Epithelial cell of proximal tubule (primary cell): ENCODE measurements around the gene ADSS1. TPM values are rescaled to one million over a fixed set of nuclear protein-coding genes. Genes with fewer than 3 reads are reported as not detected.

Experiments
- DNase-seq: peaks from one replicate; pipeline ENCODE4 v3.0.0-alpha.2; 2011; ENCODE audit warnings: low read depth
- H3K4me3 ChIP-seq: 2 replicates; pipeline ENCODE4 v1.5.1; 2011; ENCODE audit warnings: low read depth, mild to moderate bottlenecking, low read length
- total RNA-seq: library from RNA; depleted of rRNA; stranded (reverse); fragments of >200 nt; gene quantifications from 2 replicates; pipeline ENCODE4 v1.2.3, GENCODE V29; 2015
- TF ChIP-seq, protein P1 (sequence below): conservative IDR thresholded peaks from 2 replicates; pipeline ENCODE4 v1.5.1; 2012; ENCODE audit warnings: low read depth, mild to moderate bottlenecking, low read length

ADSS1 gene
- total RNA-seq, 1 donor from 2014 or later = 2.3 TPM

DNA sequence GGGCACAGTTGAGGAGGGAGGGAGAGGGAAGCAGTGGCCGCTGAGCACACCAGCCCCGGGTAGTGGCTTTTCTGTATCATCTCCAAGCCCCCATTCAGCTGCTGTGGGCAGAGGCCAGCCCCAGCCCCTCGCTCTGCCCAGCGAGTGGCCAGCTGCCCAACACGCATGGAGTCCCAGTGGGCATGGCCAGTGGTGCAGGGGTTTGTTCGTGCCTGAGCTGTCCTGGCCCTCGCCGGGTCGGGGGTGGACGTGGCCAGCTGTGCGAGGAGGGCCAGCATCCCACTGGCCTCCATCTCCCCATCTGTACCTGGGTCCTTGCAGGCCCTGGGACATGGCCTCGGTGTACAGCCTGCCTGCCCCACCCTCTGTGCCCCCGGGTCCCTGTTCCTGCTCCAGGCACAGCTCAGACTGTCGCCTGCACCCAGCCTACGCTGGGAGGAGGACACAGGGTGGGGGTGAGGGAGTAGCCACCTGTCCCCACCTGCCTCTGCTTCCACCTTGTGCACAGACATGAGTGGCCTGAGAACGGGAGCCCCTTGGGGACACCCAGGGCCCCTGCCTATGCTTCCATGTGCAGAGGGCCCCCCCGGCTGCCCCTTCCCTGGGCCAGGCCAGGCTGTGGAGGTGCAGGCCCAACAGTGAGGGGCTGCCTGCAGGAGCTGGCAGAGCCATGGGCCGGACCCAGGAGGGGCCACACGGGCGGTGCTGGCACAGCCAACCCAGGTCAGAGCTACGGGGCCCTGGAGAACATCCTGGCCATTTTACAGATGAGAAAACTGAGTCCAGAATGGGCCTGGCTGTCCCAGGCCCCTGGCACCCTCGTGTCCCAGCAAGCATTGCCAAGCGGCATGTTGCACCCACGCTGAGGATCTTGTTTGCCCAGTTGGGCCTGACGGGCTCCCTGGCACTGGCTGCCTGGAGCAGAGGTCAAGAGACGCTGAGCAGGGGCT is 30.3 kb upstream of the ADSS1 start:
- H3K4me3 ChIP-seq = no peak overlapping the region
- TF ChIP-seq, protein P1, sequence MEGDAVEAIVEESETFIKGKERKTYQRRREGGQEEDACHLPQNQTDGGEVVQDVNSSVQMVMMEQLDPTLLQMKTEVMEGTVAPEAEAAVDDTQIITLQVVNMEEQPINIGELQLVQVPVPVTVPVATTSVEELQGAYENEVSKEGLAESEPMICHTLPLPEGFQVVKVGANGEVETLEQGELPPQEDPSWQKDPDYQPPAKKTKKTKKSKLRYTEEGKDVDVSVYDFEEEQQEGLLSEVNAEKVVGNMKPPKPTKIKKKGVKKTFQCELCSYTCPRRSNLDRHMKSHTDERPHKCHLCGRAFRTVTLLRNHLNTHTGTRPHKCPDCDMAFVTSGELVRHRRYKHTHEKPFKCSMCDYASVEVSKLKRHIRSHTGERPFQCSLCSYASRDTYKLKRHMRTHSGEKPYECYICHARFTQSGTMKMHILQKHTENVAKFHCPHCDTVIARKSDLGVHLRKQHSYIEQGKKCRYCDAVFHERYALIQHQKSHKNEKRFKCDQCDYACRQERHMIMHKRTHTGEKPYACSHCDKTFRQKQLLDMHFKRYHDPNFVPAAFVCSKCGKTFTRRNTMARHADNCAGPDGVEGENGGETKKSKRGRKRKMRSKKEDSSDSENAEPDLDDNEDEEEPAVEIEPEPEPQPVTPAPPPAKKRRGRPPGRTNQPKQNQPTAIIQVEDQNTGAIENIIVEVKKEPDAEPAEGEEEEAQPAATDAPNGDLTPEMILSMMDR = no peak
- no peak for DNase-seq

DNA sequence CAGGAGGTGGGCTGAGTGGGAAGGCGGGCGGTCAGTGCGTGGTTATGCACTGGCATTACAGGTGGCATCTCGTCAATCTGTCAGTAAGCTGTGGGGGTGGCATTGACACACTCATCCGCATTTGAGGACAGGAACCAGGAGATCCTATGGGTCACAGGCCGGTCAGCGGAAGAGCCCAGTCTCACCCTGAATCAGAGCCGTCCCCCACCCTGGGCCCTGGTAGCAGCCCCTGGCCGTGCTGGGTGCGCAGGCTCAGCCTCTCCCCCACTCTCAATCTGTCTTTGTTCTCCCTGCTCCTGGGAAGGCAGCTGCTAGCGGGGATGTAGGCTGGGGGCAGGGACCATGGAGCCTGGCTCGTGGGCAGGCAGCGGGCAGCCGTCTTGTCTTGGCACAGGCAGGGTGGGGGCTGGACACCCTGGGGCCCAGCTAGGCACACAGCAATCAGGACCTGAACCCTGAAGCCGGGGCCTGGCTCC is 29.5 kb upstream of the ADSS1 start:
- H3K4me3 ChIP-seq = no peak overlapping the region
- TF ChIP-seq, protein P1 = no peak
- no peak for DNase-seq

DNA sequence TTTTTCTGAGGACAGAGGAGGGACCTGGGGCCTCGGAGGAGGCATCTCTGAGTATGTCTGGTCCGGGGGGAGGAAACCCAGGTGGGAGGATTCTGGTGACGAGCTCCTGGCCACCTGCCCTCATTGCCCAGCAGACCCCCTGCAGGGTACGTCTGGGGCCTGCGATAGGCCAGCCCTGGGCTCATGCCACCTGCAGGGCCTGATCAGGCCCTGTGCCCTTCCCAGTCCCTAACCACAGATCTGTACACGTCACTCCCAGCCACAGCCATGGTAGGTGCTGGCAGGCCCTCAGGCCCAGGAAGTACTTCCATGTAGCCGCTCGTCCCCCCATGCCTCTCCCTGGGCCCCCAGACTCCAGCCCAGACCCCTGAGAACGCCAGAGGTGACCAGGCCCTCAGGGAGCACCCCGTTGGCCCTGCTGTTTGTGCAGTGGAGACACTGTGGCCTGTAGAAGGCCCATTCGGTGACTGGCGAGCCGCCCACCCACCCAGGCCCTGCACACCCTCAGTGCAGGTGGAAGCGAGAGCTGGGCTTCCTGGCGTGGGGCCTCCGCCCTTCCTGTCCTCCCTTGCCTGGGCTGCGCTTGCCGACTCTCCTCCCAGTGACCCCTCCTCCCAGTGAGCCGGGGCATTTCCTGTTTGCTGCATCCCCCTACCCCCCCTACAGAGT is 28.9 kb upstream of the ADSS1 start:
- no peak for DNase-seq
- H3K4me3 ChIP-seq = no peak overlapping the region
- TF ChIP-seq, protein P1 = no peak

DNA sequence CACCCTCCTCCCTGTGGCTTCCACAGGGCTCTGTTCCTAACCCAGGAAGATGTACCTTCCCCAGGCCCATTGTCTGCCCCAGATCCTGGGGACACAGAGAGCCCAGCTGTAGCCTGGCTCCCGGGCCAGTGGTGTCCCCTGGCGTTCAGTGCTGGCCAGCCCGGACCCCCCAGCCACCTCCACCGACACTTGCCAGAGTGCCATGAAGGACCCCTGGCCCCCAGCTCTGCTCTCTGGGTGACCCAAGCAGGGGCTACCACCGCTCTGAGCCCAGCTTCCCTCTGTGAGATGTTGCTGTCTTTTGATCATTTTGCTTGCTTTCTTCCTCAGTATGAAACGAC is 28.4 kb upstream of the ADSS1 start:
- no peak overlapping the region for H3K4me3 ChIP-seq
- TF ChIP-seq, protein P1 = no peak
- DNase-seq = no peak

DNA sequence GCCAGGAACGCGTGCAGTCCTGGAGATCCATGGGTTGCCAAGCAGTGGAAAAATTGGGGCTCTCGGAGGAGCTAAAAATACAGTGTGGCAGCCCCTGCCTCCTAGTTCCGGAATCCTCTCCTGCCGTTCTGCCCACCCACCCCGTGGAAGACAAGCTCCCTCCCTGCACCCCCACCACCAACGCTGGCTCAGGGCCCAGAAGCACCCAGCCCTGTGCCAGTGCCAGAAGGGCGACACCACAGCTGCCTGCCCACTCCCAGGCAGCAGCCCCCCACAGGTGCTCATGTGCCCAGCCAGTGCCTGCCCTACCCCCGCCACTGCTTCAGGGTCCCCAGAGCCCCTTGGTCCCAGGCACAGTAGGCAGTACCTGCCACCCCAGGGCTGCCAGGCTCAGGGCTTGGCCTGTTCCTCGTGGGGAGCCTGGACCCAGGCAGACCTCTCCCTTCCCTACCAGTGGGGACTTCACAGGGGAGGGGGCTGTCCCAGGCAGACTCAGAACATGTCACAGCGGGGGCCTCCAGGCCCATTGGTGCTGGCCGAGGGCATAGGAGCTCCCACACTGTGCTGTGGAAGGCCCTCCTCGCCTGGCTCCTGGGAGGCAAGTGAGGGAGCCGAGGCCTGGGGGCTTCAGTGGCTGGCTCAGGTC is 27.2 kb upstream of the ADSS1 start:
- no peak overlapping the region for H3K4me3 ChIP-seq
- TF ChIP-seq, protein P1 = no peak
- DNase-seq = no peak

DNA sequence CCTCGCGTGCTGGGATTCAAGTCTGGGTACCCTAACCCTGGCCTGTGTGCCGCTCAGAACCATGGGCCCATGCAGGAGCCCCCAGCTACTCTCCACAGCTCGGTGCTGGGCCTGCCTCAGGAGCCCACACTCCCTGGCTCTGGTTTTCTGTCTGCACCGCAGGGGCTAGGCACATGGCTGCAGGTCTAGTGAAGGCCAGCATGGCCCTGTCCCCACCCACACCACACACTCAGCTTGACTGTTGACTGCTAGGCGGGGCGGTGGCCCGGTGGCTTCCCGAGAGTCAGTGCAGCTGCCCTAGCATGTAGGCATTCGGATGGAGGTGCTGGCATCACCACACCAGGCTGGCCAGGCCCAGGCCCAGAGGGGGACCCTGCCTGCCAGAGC is 26.7 kb upstream of the ADSS1 start:
- TF ChIP-seq, protein P1 = no peak
- no peak overlapping the region for H3K4me3 ChIP-seq
- DNase-seq = no peak
